GM12864 (cell line): ENCODE data around the gene GC.

Experiments
- DNase-seq: peaks from one replicate; pipeline ENCODE4 v3.0.0-alpha.2; 2011; ENCODE audit warnings: low read depth
- H3K4me3 ChIP-seq: 2 replicates; pipeline ENCODE4 v1.5.1; 2011; ENCODE audit warnings: mild to moderate bottlenecking, low read depth, low read length, control low read depth
- CTCF ChIP-seq: IDR thresholded peaks from 2 replicates; pipeline ENCODE4 v1.5.1; 2011; ENCODE audit warnings: low read depth, mild to moderate bottlenecking, moderate library complexity, low read length, control low read depth, inconsistent platforms; ENCODE audit errors: missing control alignments

Gene GC

GRCh38 chr4:71732706-71733105 lies 51.2 kb downstream of the GC start:
- no peak for DNase-seq
- TF ChIP-seq CTCF, result peak; percentile 18
- no peak overlapping the region for H3K4me3 ChIP-seq

- no peak for TF ChIP-seq CTCF
- no peak for DNase-seq
Observed at GRCh38 chr4:71732066-71732465, 51.8 kb downstream of the GC start.

GRCh38 chr4:71729856-71730255 lies 54.0 kb downstream of the GC start:
- TF ChIP-seq CTCF, result no peak
- H3K4me3 ChIP-seq, result no peak overlapping the region
- no peak for DNase-seq

More at GRCh38 chr4:71732066-71732465, 51.8 kb downstream of the GC start:
- H3K4me3 ChIP-seq, result no peak overlapping the region

GRCh38 chr4:71713611-71714203 lies 70.2 kb downstream of the GC start:
- DNase-seq, result no peak
- no peak overlapping the region for H3K4me3 ChIP-seq
- peak; percentile 42 for TF ChIP-seq CTCF

GRCh38 chr4:71711985-71712348 lies 71.9 kb downstream of the GC start:
- H3K4me3 ChIP-seq, result no peak overlapping the region
- DNase-seq, result no peak
- no peak for TF ChIP-seq CTCF

- no peak for TF ChIP-seq CTCF
- no peak for DNase-seq
Observed at GRCh38 chr4:71711044-71711984, 72.6 kb downstream of the GC start.

More at GRCh38 chr4:71711044-71711984, 72.6 kb downstream of the GC start:
- no peak overlapping the region for H3K4me3 ChIP-seq
